Neural cell (in vitro differentiated cells): Measurements from ENCODE around the gene COQ10B. TPM values are rescaled to one million over a fixed set of nuclear protein-coding genes. Genes with fewer than 3 reads are reported as not detected.

Experiments
- H2AFZ ChIP-seq: fragments of 200-600, 300-800 bp; sonication (generic), shearing (Covaris generic); 2 replicates; pipeline ENCODE4 v1.6.0; 2014; ENCODE audit warnings: low read depth, mild to moderate bottlenecking, antibody characterized with exemption, low read length, moderate library complexity
- H3F3A ChIP-seq: fragments of 200-600 bp; shearing (Covaris generic); 2 replicates; pipeline ENCODE4 v1.6.1; 2016; ENCODE audit warnings: mild to moderate bottlenecking, moderate library complexity, mixed read lengths, antibody characterized with exemption, low read length; ENCODE audit not compliant: insufficient read depth, poor library complexity, severe bottlenecking
- H3K27ac ChIP-seq: fragments of 200-600, 300-800 bp; sonication (generic), shearing (Covaris generic); 2 replicates; pipeline ENCODE4 v1.5.1; 2014; ENCODE audit warnings: mild to moderate bottlenecking, low read length, moderate library complexity
- H3K27me3 ChIP-seq: fragments of 300-800, 200-600 bp; sonication (generic), shearing (Covaris generic); 2 replicates; pipeline ENCODE4 v1.6.0; 2014; ENCODE audit warnings: mild to moderate bottlenecking, low read depth, low read length, moderate library complexity; ENCODE audit not compliant: insufficient read depth
- H3K36me3 ChIP-seq: fragments of 300-800, 200-600 bp; sonication (generic), shearing (Covaris generic); 2 replicates; pipeline ENCODE4 v1.5.1; 2014; ENCODE audit warnings: mild to moderate bottlenecking, antibody characterized with exemption, low read length, moderate library complexity; ENCODE audit not compliant: insufficient read depth
- H3K4me2 ChIP-seq: fragments of 300-800, 200-600 bp; sonication (generic), shearing (Covaris generic); 2 replicates; pipeline ENCODE4 v1.6.0; 2014; ENCODE audit warnings: mild to moderate bottlenecking, low read length
- H3K4me3 ChIP-seq: fragments of 300-800, 200-600 bp; sonication (generic), shearing (Covaris generic); 2 replicates; pipeline ENCODE4 v1.5.1; 2014; ENCODE audit warnings: mild to moderate bottlenecking, low read length, moderate library complexity
- H3K79me2 ChIP-seq: fragments of 200-600 bp; shearing (Covaris generic); replicated peaks from 2 replicates; pipeline ENCODE4 v1.6.0; 2014; ENCODE audit warnings: mild to moderate bottlenecking, low read length, moderate library complexity; ENCODE audit not compliant: insufficient read depth
- H3K9ac ChIP-seq: fragments of 300-800, 200-600 bp; sonication (generic), shearing (Covaris generic); 2 replicates; pipeline ENCODE4 v1.6.1; 2016; ENCODE audit warnings: mild to moderate bottlenecking, low read length, mixed read lengths
- H3K9me2 ChIP-seq: fragments of 200-600 bp; shearing (Covaris generic); 2 replicates; pipeline ENCODE4 v1.6.1; 2016; ENCODE audit warnings: mild to moderate bottlenecking, low read length, mixed read lengths; ENCODE audit not compliant: insufficient read depth
- H3K9me3 ChIP-seq: fragments of 200-600, 300-800 bp; sonication (generic), shearing (Covaris generic); 2 replicates; pipeline ENCODE4 v1.6.1; 2016; ENCODE audit warnings: mild to moderate bottlenecking, mixed run types, low read length, moderate library complexity, mixed read lengths
- H4K20me1 ChIP-seq: fragments of 200-600 bp; shearing (Covaris generic); 2 replicates; pipeline ENCODE4 v1.6.1; 2016; ENCODE audit warnings: mild to moderate bottlenecking, mixed run types; ENCODE audit not compliant: insufficient read depth
- CTCF ChIP-seq: fragments of 450-650 bp; IDR thresholded peaks from 2 replicates; pipeline ENCODE4 v1.5.1; 2014; ENCODE audit warnings: antibody characterized with exemption, mild to moderate bottlenecking, moderate library complexity; ENCODE audit not compliant: poor library complexity, severe bottlenecking
- EP300 ChIP-seq: fragments of 450-650 bp; conservative IDR thresholded peaks from 2 replicates; pipeline ENCODE4 v1.6.1; 2014; ENCODE audit warnings: antibody characterized with exemption, mild to moderate bottlenecking, moderate library complexity; ENCODE audit not compliant: poor library complexity, severe bottlenecking
- EZH2 ChIP-seq: fragments of 200-600, 300-800 bp; shearing (Covaris generic), sonication (generic); IDR thresholded peaks from 2 replicates; pipeline ENCODE4 v1.6.1; 2014; ENCODE audit warnings: antibody characterized with exemption, low read length, borderline replicate concordance, mild to moderate bottlenecking; ENCODE audit not compliant: insufficient read depth, poor library complexity, severe bottlenecking
- MXI1 ChIP-seq: fragments of 450-650 bp; conservative IDR thresholded peaks from 2 replicates; pipeline ENCODE4 v1.6.1; 2014; ENCODE audit warnings: antibody characterized with exemption, mild to moderate bottlenecking; ENCODE audit not compliant: poor library complexity, severe bottlenecking
- POLR2AphosphoS5 ChIP-seq: IDR thresholded peaks from 2 replicates; pipeline ENCODE4 v1.6.1; 2012
- RAD21 ChIP-seq: fragments of 450-650 bp; conservative IDR thresholded peaks from 2 replicates; pipeline ENCODE4 v1.6.1; 2014; ENCODE audit warnings: antibody characterized with exemption, mild to moderate bottlenecking, moderate library complexity
- REST ChIP-seq: IDR thresholded peaks from 2 replicates; pipeline ENCODE4 v1.6.1; 2012; ENCODE audit warnings: borderline replicate concordance
- SMC3 ChIP-seq: fragments of 450-650 bp; conservative IDR thresholded peaks from 2 replicates; pipeline ENCODE4 v1.6.1; 2014; ENCODE audit warnings: antibody characterized with exemption, mild to moderate bottlenecking, moderate library complexity; ENCODE audit not compliant: poor library complexity
- TAF1 ChIP-seq: IDR thresholded peaks from 2 replicates; pipeline ENCODE4 v1.6.1; 2012; ENCODE audit warnings: low read depth
- polyA plus RNA-seq: library from polyadenylated mRNA; depleted of rRNA; stranded (reverse); fragments of >200 nt; gene quantifications from 2 replicates; pipeline ENCODE4 v1.2.3, GENCODE V29; 2014

The COQ10B gene
- polyA plus RNA-seq, 1 donor from 2014 or later = 28.4 TPM

GRCh38 chr2:197414039-197414438, 39.3 kb upstream of the COQ10B start:
- no peak overlapping the region for H2AFZ ChIP-seq
- no peaks in the 10 kb centered on the region for H3K9me3 ChIP-seq
- no peak overlapping the region for H3K9ac ChIP-seq
- peaks cover 5% of the 10 kb centered on the region for H3K36me3 ChIP-seq
- peaks cover 8% of the 10 kb centered on the region for H3K79me2 ChIP-seq
- H3F3A ChIP-seq = no peaks in the 10 kb centered on the region
- TF ChIP-seq EP300 = no peak
- no peaks in the 10 kb centered on the region for H3K27me3 ChIP-seq
- no peak overlapping the region for H3K4me2 ChIP-seq
- H3K4me3 ChIP-seq = no peak overlapping the region
- H4K20me1 ChIP-seq = no peaks in the 10 kb centered on the region
- H3K9me2 ChIP-seq = no peaks in the 10 kb centered on the region
- no peak overlapping the region for H3K27ac ChIP-seq

GRCh38 chr2:197414515-197414914, 38.8 kb upstream of the COQ10B start:
- H3K9ac ChIP-seq = no peak overlapping the region
- H3K27me3 ChIP-seq = no peaks in the 10 kb centered on the region
- no peaks in the 10 kb centered on the region for H3F3A ChIP-seq
- no peak for TF ChIP-seq RAD21
- TF ChIP-seq REST = no peak
- TF ChIP-seq POLR2AphosphoS5 = no peak
- H3K9me2 ChIP-seq = no peaks in the 10 kb centered on the region
- no peak overlapping the region for H3K4me2 ChIP-seq
- no peaks in the 10 kb centered on the region for H3K9me3 ChIP-seq
- H3K4me3 ChIP-seq = no peak overlapping the region
- H3K36me3 ChIP-seq = peaks cover 5% of the 10 kb centered on the region
- H3K79me2 ChIP-seq = peaks cover 8% of the 10 kb centered on the region
- no peak overlapping the region for H3K27ac ChIP-seq
- H4K20me1 ChIP-seq = no peaks in the 10 kb centered on the region
- no peak overlapping the region for H2AFZ ChIP-seq

GRCh38 chr2:197416268-197416667, 37.1 kb upstream of the COQ10B start:
- no peak overlapping the region for H3K4me2 ChIP-seq
- no peaks in the 10 kb centered on the region for H3K9me2 ChIP-seq
- no peaks in the 10 kb centered on the region for H3K27me3 ChIP-seq
- H3K9ac ChIP-seq = no peak overlapping the region
- no peak overlapping the region for H3K27ac ChIP-seq
- no peak overlapping the region for H3K4me3 ChIP-seq
- no peak for TF ChIP-seq SMC3
- no peak for TF ChIP-seq EP300
- no peak for TF ChIP-seq EZH2
- TF ChIP-seq CTCF = no peak
- TF ChIP-seq POLR2AphosphoS5 = no peak
- no peak for TF ChIP-seq MXI1
- no peak for TF ChIP-seq REST
- TF ChIP-seq TAF1 = no peak
- no peak for TF ChIP-seq RAD21
- peaks cover 16% of the 10 kb centered on the region for H3K79me2 ChIP-seq
- no peaks in the 10 kb centered on the region for H3F3A ChIP-seq
- no peaks in the 10 kb centered on the region for H3K9me3 ChIP-seq
- H4K20me1 ChIP-seq = no peaks in the 10 kb centered on the region
- no peak overlapping the region for H2AFZ ChIP-seq
- H3K36me3 ChIP-seq = peaks cover 13% of the 10 kb centered on the region
